ENCODE results near the gene ANO6.

- TF ChIP-seq CTCF (IDR thresholded peaks at IDR 0.05) (no peak), POLR2A (IDR thresholded peaks at IDR 0.05) (no peak), POLR2AphosphoS5 (IDR thresholded peaks at IDR 0.05) (no peak), EP300 (IDR thresholded peaks at IDR 0.05; ENCODE audit: low read depth) (no peak)
Observed at GRCh38 chr12:45286621-45287020, 70.7 kb downstream of the ANO6 start.
